ENCODE results near the gene PIK3R3.

Gene PIK3R3

GRCh38 chr1:46112108-46112507 lies 20.3 kb downstream of the PIK3R3 start:
- TF ChIP-seq EP300 (IDR thresholded peaks at IDR 0.05; ENCODE audit: borderline replicate concordance) (no peak), CEBPB (IDR thresholded peaks at IDR 0.05) (peak; percentile 80), TCF12 (IDR thresholded peaks at IDR 0.05; ENCODE audit: low read depth) (no peak)

- TF ChIP-seq TAF1 (IDR thresholded peaks at IDR 0.05; ENCODE audit: low read depth) (no peak), ZBTB7A (IDR thresholded peaks at IDR 0.05; ENCODE audit: low read depth) (no peak), TCF12 (IDR thresholded peaks at IDR 0.05; ENCODE audit: low read depth) (no peak), REST (IDR thresholded peaks at IDR 0.05; ENCODE audit: low read depth) (no peak), YY1 (IDR thresholded peaks at IDR 0.05; ENCODE audit: low read depth) (no peak), CEBPB (IDR thresholded peaks at IDR 0.05) (no peak), CREB1 (IDR thresholded peaks at IDR 0.05; ENCODE audit: low read depth) (no peak), FOXM1 (IDR thresholded peaks at IDR 0.05; ENCODE audit: borderline replicate concordance, low read depth) (no peak), MAX (IDR thresholded peaks at IDR 0.05) (no peak), NFIC (IDR thresholded peaks at IDR 0.05) (no peak), EGR1 (IDR thresholded peaks at IDR 0.05) (no peak), USF1 (IDR thresholded peaks at IDR 0.05) (no peak), RAD21 (IDR thresholded peaks at IDR 0.05; ENCODE audit: low read depth) (no peak), EP300 (IDR thresholded peaks at IDR 0.05; ENCODE audit: borderline replicate concordance) (no peak), TEAD4 (IDR thresholded peaks at IDR 0.05) (no peak)
Observed at GRCh38 chr1:46110521-46110920, 21.9 kb downstream of the PIK3R3 start.

GRCh38 chr1:46102769-46103476 lies 29.5 kb downstream of the PIK3R3 start:
- TF ChIP-seq EP300 (IDR thresholded peaks at IDR 0.05; ENCODE audit: borderline replicate concordance): no peak
- no peak for TF ChIP-seq MAX (IDR thresholded peaks at IDR 0.05)
- no peak for TF ChIP-seq TEAD4 (IDR thresholded peaks at IDR 0.05)
- no peak for TF ChIP-seq TCF12 (IDR thresholded peaks at IDR 0.05; ENCODE audit: low read depth)
- no peak for TF ChIP-seq CEBPB (IDR thresholded peaks at IDR 0.05)
- no peak for TF ChIP-seq ZBTB7A (IDR thresholded peaks at IDR 0.05; ENCODE audit: low read depth)
- TF ChIP-seq USF1 (IDR thresholded peaks at IDR 0.05): no peak
- no peak for TF ChIP-seq NFIC (IDR thresholded peaks at IDR 0.05)
- TF ChIP-seq FOXM1 (IDR thresholded peaks at IDR 0.05; ENCODE audit: borderline replicate concordance, low read depth): no peak
- no peak for TF ChIP-seq RAD21 (IDR thresholded peaks at IDR 0.05; ENCODE audit: low read depth)
- TF ChIP-seq TAF1 (IDR thresholded peaks at IDR 0.05; ENCODE audit: low read depth): no peak

GRCh38 chr1:46099215-46099614 lies 33.2 kb downstream of the PIK3R3 start:
- no peak for TF ChIP-seq ZBTB7A (IDR thresholded peaks at IDR 0.05; ENCODE audit: low read depth)
- no peak for TF ChIP-seq USF1 (IDR thresholded peaks at IDR 0.05)
- no peak for TF ChIP-seq CREB1 (IDR thresholded peaks at IDR 0.05; ENCODE audit: low read depth)
- TF ChIP-seq REST (IDR thresholded peaks at IDR 0.05; ENCODE audit: low read depth): no peak
- TF ChIP-seq RAD21 (IDR thresholded peaks at IDR 0.05; ENCODE audit: low read depth): no peak
- TF ChIP-seq YY1 (IDR thresholded peaks at IDR 0.05; ENCODE audit: low read depth): no peak

- TF ChIP-seq MAX (IDR thresholded peaks at IDR 0.05): no peak
- TF ChIP-seq TAF1 (IDR thresholded peaks at IDR 0.05; ENCODE audit: low read depth): no peak
- TF ChIP-seq EP300 (IDR thresholded peaks at IDR 0.05; ENCODE audit: borderline replicate concordance): no peak
- no peak for TF ChIP-seq TEAD4 (IDR thresholded peaks at IDR 0.05)
- TF ChIP-seq USF1 (IDR thresholded peaks at IDR 0.05): no peak
- no peak for TF ChIP-seq REST (IDR thresholded peaks at IDR 0.05; ENCODE audit: low read depth)
- TF ChIP-seq TCF12 (IDR thresholded peaks at IDR 0.05; ENCODE audit: low read depth): no peak
- no peak for TF ChIP-seq CEBPB (IDR thresholded peaks at IDR 0.05)
- no peak for TF ChIP-seq ZBTB7A (IDR thresholded peaks at IDR 0.05; ENCODE audit: low read depth)
- TF ChIP-seq EGR1 (IDR thresholded peaks at IDR 0.05): no peak
- TF ChIP-seq FOXM1 (IDR thresholded peaks at IDR 0.05; ENCODE audit: borderline replicate concordance, low read depth): no peak
- no peak for TF ChIP-seq CREB1 (IDR thresholded peaks at IDR 0.05; ENCODE audit: low read depth)
- TF ChIP-seq YY1 (IDR thresholded peaks at IDR 0.05; ENCODE audit: low read depth): no peak
- no peak for TF ChIP-seq NFIC (IDR thresholded peaks at IDR 0.05)
- TF ChIP-seq RAD21 (IDR thresholded peaks at IDR 0.05; ENCODE audit: low read depth): no peak
Observed at GRCh38 chr1:46098027-46098712, 34.3 kb downstream of the PIK3R3 start.

Measured in Ishikawa (cell line).